Prostate gland (tissue), 2 donors: ENCODE results near the gene PAX8. TPM values are rescaled to one million over a fixed set of nuclear protein-coding genes. Genes with fewer than 3 reads are reported as not detected.

ENCODE experiments used
- DNase-seq: peaks from one replicate; pipeline ENCODE4 v3.0.0-alpha.2; 2019; ENCODE audit warnings: low spot score
- H3K27ac ChIP-seq, 2 donors: fragments of 200-600 bp; sonication (generic); 2 replicates each; pipeline ENCODE4 v1.5.1; 2017 to 2019
- H3K27me3 ChIP-seq: fragments of 200-600 bp; sonication (generic); replicated peaks from 2 replicates; pipeline ENCODE4 v1.5.1; 2019; ENCODE audit not compliant: insufficient read depth
- H3K36me3 ChIP-seq, 2 donors: fragments of 200-600 bp; sonication (generic); 1 replicate in 1 of 2; 2 replicates in 1 of 2; pipeline versions ENCODE4 v1.5.1 to v1.8.1; 2017 to 2019
- H3K4me1 ChIP-seq: fragments of 200-600 bp; sonication (generic); replicated peaks from 2 replicates; pipeline ENCODE4 v1.5.1; 2019
- H3K4me3 ChIP-seq, 2 donors: fragments of 200-600 bp; sonication (generic); 2 replicates each; pipeline ENCODE4 v1.5.1; 2017 to 2019
- H3K9me3 ChIP-seq: fragments of 200-600 bp; sonication (generic); 2 replicates; pipeline ENCODE4 v1.5.1; 2017
- CTCF ChIP-seq, 4 experiments: fragments of 200-600 bp in 2 of 4; fragments of 450-650 bp in 2 of 4; sonication (generic) in 2 of 4; IDR thresholded peaks; 1 replicate in 3 of 4; 2 replicates in 1 of 4; pipeline ENCODE4 v1.5.1; 2016 to 2019; ENCODE audit warnings: antibody characterized with exemption in 4 of 4, mild to moderate bottlenecking in 2 of 4, moderate library complexity in 2 of 4
- POLR2A ChIP-seq: fragments of 450-650 bp; IDR thresholded peaks from one replicate; pipeline ENCODE4 v1.6.1; 2016; ENCODE audit warnings: antibody characterized with exemption, mild to moderate bottlenecking
- POLR2AphosphoS5 ChIP-seq: sonication (generic); formaldehyde crosslinking; IDR thresholded peaks from one replicate; pipeline ENCODE4 v1.6.1; 2017; ENCODE audit warnings: antibody characterized with exemption
- WGBS: methylation state at CpG from one replicate; pipeline ENCODE4 v1.1.5; 2018; 5-methylcytosine and 5-hydroxymethylcytosine counted together
- intact Hi-C: fragments of 100-400 bp; cut with DNase I; formaldehyde crosslinking; loops from one replicate; pipeline ENCODE4 v1.14.2; 2022
- total RNA-seq, 2 donors: library from RNA; depleted of rRNA; stranded (reverse); fragments of >200 nt; gene quantifications; one replicate each; pipeline ENCODE4 v1.1.0, GENCODE V29; 2016

The PAX8 gene
- total RNA-seq, 2 donors from 2014 or later = 1.0 to 3.8 TPM

- no peak overlapping the region for H3K27ac ChIP-seq
- WGBS = 41% methylated on average over 10 of the region's 10 CpGs
These were observed 29.5 kb downstream of the PAX8 start for GRCh38 chr2:113248997-113249770.

GRCh38 chr2:113246606-113247005, 32.1 kb downstream of the PAX8 start:
- no peak for DNase-seq
- TF ChIP-seq CTCF (IDR thresholded peaks at IDR 0.05) = no peak
- no peaks in the 10 kb centered on the region for H3K4me1 ChIP-seq
- intact Hi-C loops = loop anchor here (5.0 kb wide), 1 partner anchor 49 kb away; no protein-coding TSS in a partner anchor
- H3K9me3 ChIP-seq = no peaks in the 10 kb centered on the region
- no peak overlapping the region for H3K27ac ChIP-seq
- no peaks in the 10 kb centered on the region for H3K27me3 ChIP-seq
- H3K36me3 ChIP-seq = no peaks in the 10 kb centered on the region
- 91% methylated on average over 14 of the region's 14 CpGs for WGBS
- no peak overlapping the region for H3K4me3 ChIP-seq

More at GRCh38 chr2:113248997-113249770, 29.5 kb downstream of the PAX8 start:
- H3K4me3 ChIP-seq = no peak overlapping the region
- TF ChIP-seq CTCF (IDR thresholded peaks at IDR 0.05) = peak; percentile 75 to 92 (median 88)
- no peak for TF ChIP-seq POLR2A
- TF ChIP-seq POLR2AphosphoS5 = peak; percentile 12
- H3K9me3 ChIP-seq = no peaks in the 10 kb centered on the region
- H3K36me3 ChIP-seq = no peaks in the 10 kb centered on the region
- no peaks in the 10 kb centered on the region for H3K27me3 ChIP-seq
- intact Hi-C loops = loop anchor here (2.0 to 5.0 kb wide), 2 partner anchors 52 to 122 kb away; no protein-coding TSS in a partner anchor
- no peaks in the 10 kb centered on the region for H3K4me1 ChIP-seq
- peak; percentile 75 for DNase-seq

- no peak for DNase-seq
- H3K4me1 ChIP-seq = no peaks in the 10 kb centered on the region
- H3K36me3 ChIP-seq = no peaks in the 10 kb centered on the region
- TF ChIP-seq CTCF (IDR thresholded peaks at IDR 0.05) (no peak), POLR2A (no peak), POLR2AphosphoS5 (no peak)
- intact Hi-C loops = loop anchor here (5.0 kb wide), 1 partner anchor 48 kb away; no protein-coding TSS in a partner anchor
- H3K27me3 ChIP-seq = no peaks in the 10 kb centered on the region
- 97% methylated on average over 3 of the region's 3 CpGs for WGBS
- H3K4me3 ChIP-seq = no peak overlapping the region
- no peaks in the 10 kb centered on the region for H3K9me3 ChIP-seq
- H3K27ac ChIP-seq = no peak overlapping the region
These were observed 33.4 kb downstream of the PAX8 start for GRCh38 chr2:113245276-113245711.

- 86% methylated on average over 6 of the region's 6 CpGs for WGBS
- TF ChIP-seq POLR2A = no peak
- TF ChIP-seq CTCF (IDR thresholded peaks at IDR 0.05) = no peak
- TF ChIP-seq POLR2AphosphoS5 = no peak
- H3K4me3 ChIP-seq = no peak overlapping the region
- no peaks in the 10 kb centered on the region for H3K4me1 ChIP-seq
- H3K36me3 ChIP-seq = no peaks in the 10 kb centered on the region
- H3K27ac ChIP-seq = no peak overlapping the region
- DNase-seq = no peak
- intact Hi-C loops = no loop called here
- H3K27me3 ChIP-seq = no peaks in the 10 kb centered on the region
- H3K9me3 ChIP-seq = no peaks in the 10 kb centered on the region
These were observed 36.4 kb downstream of the PAX8 start for GRCh38 chr2:113242327-113242726.
